GM06990 (cell line): Measurements from ENCODE around the gene ARFGEF3.

Experiments used
- DNase-seq: peaks from one replicate; pipeline ENCODE4 v3.0.0-alpha.2; 2011; ENCODE audit not compliant: insufficient read length; ENCODE audit errors: extremely low read depth
- H3K27me3 ChIP-seq: replicated peaks from 2 replicates; pipeline ENCODE4 v1.6.0; 2011; ENCODE audit warnings: low read length; ENCODE audit not compliant: control insufficient read depth, insufficient read depth
- H3K36me3 ChIP-seq: 2 replicates; pipeline ENCODE4 v1.5.1; 2011; ENCODE audit warnings: low read length; ENCODE audit not compliant: control insufficient read depth, insufficient read depth
- H3K4me3 ChIP-seq: replicated peaks from 2 replicates; pipeline ENCODE4 v1.5.1; 2011; ENCODE audit warnings: low read depth, mild to moderate bottlenecking, control low read depth, low read length
- TF ChIP-seq, protein P1 (sequence below): IDR thresholded peaks from 2 replicates; pipeline ENCODE4 v1.5.1; 2011; ENCODE audit warnings: low read length, control low read depth, mild to moderate bottlenecking, inconsistent platforms; ENCODE audit not compliant: insufficient read depth, poor library complexity, severe bottlenecking

Gene ARFGEF3

GRCh38 chr6:138129190-138129589, 32.5 kb upstream of the ARFGEF3 start:
- no peaks in the 10 kb centered on the region for H3K27me3 ChIP-seq
- TF ChIP-seq, protein P1, sequence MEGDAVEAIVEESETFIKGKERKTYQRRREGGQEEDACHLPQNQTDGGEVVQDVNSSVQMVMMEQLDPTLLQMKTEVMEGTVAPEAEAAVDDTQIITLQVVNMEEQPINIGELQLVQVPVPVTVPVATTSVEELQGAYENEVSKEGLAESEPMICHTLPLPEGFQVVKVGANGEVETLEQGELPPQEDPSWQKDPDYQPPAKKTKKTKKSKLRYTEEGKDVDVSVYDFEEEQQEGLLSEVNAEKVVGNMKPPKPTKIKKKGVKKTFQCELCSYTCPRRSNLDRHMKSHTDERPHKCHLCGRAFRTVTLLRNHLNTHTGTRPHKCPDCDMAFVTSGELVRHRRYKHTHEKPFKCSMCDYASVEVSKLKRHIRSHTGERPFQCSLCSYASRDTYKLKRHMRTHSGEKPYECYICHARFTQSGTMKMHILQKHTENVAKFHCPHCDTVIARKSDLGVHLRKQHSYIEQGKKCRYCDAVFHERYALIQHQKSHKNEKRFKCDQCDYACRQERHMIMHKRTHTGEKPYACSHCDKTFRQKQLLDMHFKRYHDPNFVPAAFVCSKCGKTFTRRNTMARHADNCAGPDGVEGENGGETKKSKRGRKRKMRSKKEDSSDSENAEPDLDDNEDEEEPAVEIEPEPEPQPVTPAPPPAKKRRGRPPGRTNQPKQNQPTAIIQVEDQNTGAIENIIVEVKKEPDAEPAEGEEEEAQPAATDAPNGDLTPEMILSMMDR = no peak

DNA sequence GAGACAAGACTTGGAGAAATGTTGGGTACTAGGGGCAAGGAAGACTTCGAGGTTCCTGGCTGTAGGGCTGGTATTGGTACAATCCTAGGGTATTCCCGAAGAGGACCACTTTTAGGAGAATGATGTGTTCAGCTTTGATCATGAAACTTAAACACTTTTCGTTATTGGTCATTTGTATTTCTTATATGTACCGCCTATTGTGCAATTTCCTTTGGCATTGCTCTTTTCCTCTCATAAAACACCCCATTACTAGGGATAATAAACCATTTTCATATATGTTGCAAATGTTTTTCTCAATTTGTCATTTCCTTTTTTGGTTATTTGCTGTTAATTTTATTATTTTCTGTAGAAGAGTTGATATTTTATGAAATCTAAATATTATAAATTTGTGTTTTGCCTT, 18.9 kb upstream of the ARFGEF3 start:
- TF ChIP-seq, protein P1 = no peak
- no peak for DNase-seq
- Histone ChIP-seq H3K4me3 (no peak overlapping the region), H3K27me3 (no peaks in the 10 kb centered on the region; the same call in 1 of the 2 replicates), H3K36me3 (no peaks in the 10 kb centered on the region)

More at GRCh38 chr6:138129190-138129589, 32.5 kb upstream of the ARFGEF3 start:
- no peak for DNase-seq
- H3K4me3 ChIP-seq = no peak overlapping the region
- no peaks in the 10 kb centered on the region for H3K36me3 ChIP-seq

DNA sequence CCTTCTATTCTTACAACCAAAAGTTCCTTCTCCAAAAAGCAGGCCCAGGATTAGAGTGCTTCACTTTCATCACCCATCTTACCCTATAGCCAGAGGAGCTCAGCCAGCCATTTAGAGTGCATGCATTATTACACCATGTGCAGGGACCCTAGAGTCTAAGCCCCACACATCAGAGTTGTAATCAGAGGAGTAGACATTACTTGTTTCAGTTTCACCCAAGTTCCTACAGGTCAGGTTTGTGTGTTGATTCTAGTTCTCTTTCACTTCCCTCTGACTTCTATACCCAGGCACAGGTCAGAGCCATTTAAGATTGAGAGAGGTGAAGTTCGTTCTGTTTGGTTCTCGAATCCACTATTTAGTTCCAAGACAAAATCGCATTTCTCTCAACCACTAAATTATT, 16.3 kb upstream of the ARFGEF3 start:
- Histone ChIP-seq H3K36me3 (no peaks in the 10 kb centered on the region), H3K4me3 (no peak overlapping the region), H3K27me3 (no peaks in the 10 kb centered on the region)
- no peak for DNase-seq
- TF ChIP-seq, protein P1 = no peak

- Histone ChIP-seq H3K27me3 (no peaks in the 10 kb centered on the region), H3K36me3 (no peaks in the 10 kb centered on the region), H3K4me3 (no peak overlapping the region)
- TF ChIP-seq, protein P1 = no peak
- DNase-seq = no peak
Measured at GRCh38 chr6:138146544-138146943, 15.2 kb upstream of the ARFGEF3 start.

DNA sequence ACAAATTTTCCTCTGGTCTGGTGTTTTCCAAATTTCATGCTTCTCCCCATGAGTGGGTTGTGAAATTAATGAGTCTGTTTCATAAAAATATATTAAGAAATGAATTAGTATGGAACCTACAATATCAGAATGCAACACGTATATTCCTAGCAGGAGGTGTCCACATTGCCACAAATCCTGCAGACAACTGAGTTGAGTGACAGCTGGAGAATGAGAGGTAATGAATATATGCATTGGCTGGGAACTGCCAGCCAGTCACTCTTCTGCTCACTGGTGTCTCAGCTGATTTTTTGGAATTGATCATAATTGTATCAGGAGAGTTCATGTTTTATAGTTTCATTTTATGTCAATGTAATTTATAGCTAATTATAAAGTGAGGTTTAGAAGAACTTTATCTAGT, 6.3 kb upstream of the ARFGEF3 start:
- Histone ChIP-seq H3K4me3 (no peak overlapping the region), H3K27me3 (no peaks in the 10 kb centered on the region; the same call in 1 of the 2 replicates), H3K36me3 (no peaks in the 10 kb centered on the region)
- no peak for DNase-seq
- TF ChIP-seq, protein P1 = no peak

GRCh38 chr6:138157986-138158638, 3.6 kb upstream of the ARFGEF3 start:
- H3K36me3 ChIP-seq = no peaks in the 10 kb centered on the region
- no peak overlapping the region for H3K4me3 ChIP-seq
- peaks cover 6% of the 10 kb centered on the region for H3K27me3 ChIP-seq
- TF ChIP-seq, protein P1 = no peak
- DNase-seq = no peak
